Fibroblast of lung (primary cell): ENCODE data around the gene NDUFS2. TPM values are rescaled to one million over a fixed set of nuclear protein-coding genes. Genes with fewer than 3 reads are reported as not detected.

Experiments
- DNase-seq, 2 donors: peaks; one replicate each; pipeline versions ENCODE4 v3.0.0 to v3.0.0-alpha.2; 2010; ENCODE audit warnings: low read depth in 2 of 2
- H2AFZ ChIP-seq: 2 replicates; pipeline ENCODE4 v1.5.1; 2012; ENCODE audit warnings: low read length, control low read depth, inconsistent platforms
- H3K27ac ChIP-seq: 2 replicates; pipeline ENCODE4 v1.5.1; 2011; ENCODE audit warnings: low read length, control low read depth; ENCODE audit not compliant: insufficient read depth
- H3K27me3 ChIP-seq: 2 replicates; pipeline ENCODE4 v1.5.1; 2011; ENCODE audit warnings: mild to moderate bottlenecking, low read length; ENCODE audit not compliant: control insufficient read depth, insufficient read depth
- H3K36me3 ChIP-seq: 2 replicates; pipeline ENCODE4 v1.5.1; 2011; ENCODE audit warnings: low read length; ENCODE audit not compliant: control insufficient read depth, insufficient read depth
- H3K4me1 ChIP-seq: 2 replicates; pipeline ENCODE4 v1.5.1; 2011; ENCODE audit warnings: low read length; ENCODE audit not compliant: control insufficient read depth, insufficient read depth; ENCODE audit errors: extremely low read depth
- H3K4me2 ChIP-seq: 2 replicates; pipeline ENCODE4 v1.5.1; 2011; ENCODE audit warnings: low read length, control low read depth; ENCODE audit not compliant: insufficient read depth; ENCODE audit errors: extremely low read depth
- H3K4me3 ChIP-seq, 4 experiments: fragments of 200-600 bp in 1 of 4; sonication (generic) in 1 of 4; replicated peaks in 1 of 4; 2 replicates each; pipeline ENCODE4 v1.5.1; 2011 to 2016; ENCODE audit warnings: low read length in 4 of 4, low read depth in 3 of 4, mild to moderate bottlenecking in 3 of 4, control low read depth in 2 of 4, inconsistent platforms in 1 of 4, mixed read lengths in 1 of 4; ENCODE audit not compliant: insufficient read depth in 1 of 4; ENCODE audit errors: control extremely low read depth in 1 of 4
- H3K79me2 ChIP-seq: 2 replicates; pipeline ENCODE4 v1.5.1; 2012; ENCODE audit warnings: mild to moderate bottlenecking, low read length, inconsistent platforms; ENCODE audit not compliant: control insufficient read depth, insufficient read depth
- H3K9ac ChIP-seq: 2 replicates; pipeline ENCODE4 v1.5.1; 2011; ENCODE audit warnings: mild to moderate bottlenecking, low read length, control low read depth; ENCODE audit not compliant: insufficient read depth
- H3K9me3 ChIP-seq: 2 replicates; pipeline ENCODE4 v1.5.1; 2012; ENCODE audit warnings: low read depth, low read length; ENCODE audit not compliant: control insufficient read depth, insufficient read depth
- H4K20me1 ChIP-seq: 2 replicates; pipeline ENCODE4 v1.5.1; 2011; ENCODE audit warnings: low read length; ENCODE audit not compliant: control insufficient read depth, insufficient read depth; ENCODE audit errors: extremely low read depth
- EZH2 ChIP-seq: IDR thresholded peaks from 2 replicates; pipeline ENCODE4 v1.5.1; 2012; ENCODE audit warnings: low read length, control low read depth, mild to moderate bottlenecking; ENCODE audit errors: missing control alignments
- polyA plus RNA-seq, 2 donors: library from polyadenylated mRNA; depleted of rRNA in 1 of 2; stranded (reverse) in 1 of 2; unstranded in 1 of 2; fragments of >200 nt; gene quantifications; 2 replicates each; pipeline ENCODE4 v1.2.1, GENCODE V29; 2011 to 2012; ENCODE audit warnings: missing spikeins in 1 of 2
- total RNA-seq: library from RNA; depleted of rRNA; stranded (reverse); fragments of >200 nt; gene quantifications from 2 replicates; pipeline ENCODE4 v1.2.1, GENCODE V29; 2014
- TF ChIP-seq, protein P1 (sequence below), 2 donors: IDR thresholded peaks in 1 of 2; conservative IDR thresholded peaks in 1 of 2; 1 replicate in 1 of 2; 2 replicates in 1 of 2; pipeline ENCODE4 v1.5.1; 2011 to 2012; ENCODE audit warnings: low read length in 2 of 2, control low read depth in 1 of 2, inconsistent platforms in 1 of 2, low read depth in 1 of 2, mild to moderate bottlenecking in 1 of 2

Gene NDUFS2
- total and polyA plus RNA-seq, 2 donors (not counting 1 experiment from before 2014, with no cell fraction given) = 135 to 194 TPM

DNA sequence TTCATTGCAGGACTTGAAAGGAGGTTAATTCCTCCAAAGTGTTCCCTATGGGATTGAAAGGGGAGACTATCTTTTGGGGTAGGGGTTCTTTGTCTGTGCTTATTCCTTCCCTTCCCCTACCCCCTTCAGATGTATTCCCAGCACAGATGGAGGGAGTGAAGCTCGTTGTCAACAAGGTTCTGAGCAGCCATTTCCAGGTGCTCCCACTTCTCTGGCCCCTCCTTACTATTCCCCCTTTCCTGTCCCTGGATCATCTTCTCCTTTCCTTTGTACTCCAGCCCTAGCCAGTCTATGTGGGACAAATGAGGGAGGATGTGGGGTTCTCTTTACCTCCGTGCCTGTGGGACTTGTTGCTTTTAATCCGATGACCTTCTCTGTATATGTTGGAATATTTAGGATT lies 24.6 kb downstream of the NDUFS2 start:
- DNase-seq = no peak
- TF ChIP-seq EZH2 = no peak
- TF ChIP-seq, protein P1, sequence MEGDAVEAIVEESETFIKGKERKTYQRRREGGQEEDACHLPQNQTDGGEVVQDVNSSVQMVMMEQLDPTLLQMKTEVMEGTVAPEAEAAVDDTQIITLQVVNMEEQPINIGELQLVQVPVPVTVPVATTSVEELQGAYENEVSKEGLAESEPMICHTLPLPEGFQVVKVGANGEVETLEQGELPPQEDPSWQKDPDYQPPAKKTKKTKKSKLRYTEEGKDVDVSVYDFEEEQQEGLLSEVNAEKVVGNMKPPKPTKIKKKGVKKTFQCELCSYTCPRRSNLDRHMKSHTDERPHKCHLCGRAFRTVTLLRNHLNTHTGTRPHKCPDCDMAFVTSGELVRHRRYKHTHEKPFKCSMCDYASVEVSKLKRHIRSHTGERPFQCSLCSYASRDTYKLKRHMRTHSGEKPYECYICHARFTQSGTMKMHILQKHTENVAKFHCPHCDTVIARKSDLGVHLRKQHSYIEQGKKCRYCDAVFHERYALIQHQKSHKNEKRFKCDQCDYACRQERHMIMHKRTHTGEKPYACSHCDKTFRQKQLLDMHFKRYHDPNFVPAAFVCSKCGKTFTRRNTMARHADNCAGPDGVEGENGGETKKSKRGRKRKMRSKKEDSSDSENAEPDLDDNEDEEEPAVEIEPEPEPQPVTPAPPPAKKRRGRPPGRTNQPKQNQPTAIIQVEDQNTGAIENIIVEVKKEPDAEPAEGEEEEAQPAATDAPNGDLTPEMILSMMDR (conservative IDR thresholded peaks at IDR 0.05 in 1 of 2, IDR thresholded peaks at IDR 0.05 in 1 of 2; ENCODE audit: low read depth in 1 of 2, low read length in 2 of 2) = no peak
- H3K9ac ChIP-seq = peak overlapping the region; percentile 25
- peak overlapping the region; percentile 74 to 98 (median 88) for H3K4me3 ChIP-seq
- H3K4me2 ChIP-seq = peak overlapping the region; percentile 98
- no peaks in the 10 kb centered on the region for H3K27me3 ChIP-seq
- no peaks in the 10 kb centered on the region for H3K79me2 ChIP-seq
- no peaks in the 10 kb centered on the region for H3K9me3 ChIP-seq
- peaks cover 8% of the 10 kb centered on the region for H3K36me3 ChIP-seq
- peaks cover 6% of the 10 kb centered on the region for H3K4me1 ChIP-seq
- peak overlapping the region; percentile 62 for H3K27ac ChIP-seq
- H4K20me1 ChIP-seq = no peaks in the 10 kb centered on the region
- H2AFZ ChIP-seq = no peak overlapping the region

DNA sequence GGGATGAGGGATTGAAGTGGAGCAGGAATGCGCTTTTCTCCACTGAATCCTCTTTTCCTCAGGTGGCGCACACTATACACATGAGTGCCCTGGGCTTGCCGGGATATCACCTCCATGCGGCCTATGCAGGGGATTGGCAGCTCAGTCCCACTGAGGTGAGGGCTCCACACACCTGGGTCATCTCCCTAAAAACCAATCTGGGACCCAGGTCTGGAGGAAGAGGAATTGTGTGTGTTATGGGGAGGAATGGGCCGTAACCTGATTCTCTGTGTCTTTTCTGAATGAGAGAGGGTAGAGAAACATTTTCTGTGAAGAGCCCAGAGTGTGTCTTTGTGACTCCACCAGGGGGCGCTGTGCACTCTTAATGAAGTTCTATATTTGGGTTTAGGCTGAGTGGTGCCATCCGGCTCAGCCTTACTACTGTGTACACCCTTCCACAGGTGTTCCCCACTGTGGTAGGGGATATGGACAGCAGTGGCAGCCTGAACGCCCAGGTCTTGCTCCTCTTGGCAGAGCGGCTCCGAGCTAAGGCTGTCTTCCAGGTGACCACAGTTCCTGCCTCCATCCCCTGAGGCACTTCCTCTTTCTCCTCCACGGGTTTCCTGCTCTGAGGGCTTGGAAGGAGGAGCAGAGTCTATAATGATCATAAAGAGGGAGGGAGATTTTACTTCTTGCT lies 25.2 kb downstream of the NDUFS2 start:
- no peaks in the 10 kb centered on the region for H4K20me1 ChIP-seq
- no peak overlapping the region for H3K9ac ChIP-seq
- no peaks in the 10 kb centered on the region for H3K27me3 ChIP-seq
- no peaks in the 10 kb centered on the region for H3K9me3 ChIP-seq
- H2AFZ ChIP-seq = no peak overlapping the region
- no peaks in the 10 kb centered on the region for H3K79me2 ChIP-seq
- peak overlapping the region; percentile 98 for H3K4me2 ChIP-seq
- H3K27ac ChIP-seq = no peak overlapping the region
- peaks cover 8% of the 10 kb centered on the region for H3K36me3 ChIP-seq
- no peak for TF ChIP-seq EZH2
- TF ChIP-seq, protein P1 (conservative IDR thresholded peaks at IDR 0.05 in 1 of 2, IDR thresholded peaks at IDR 0.05 in 1 of 2; ENCODE audit: low read depth in 1 of 2, low read length in 2 of 2) = peak; percentile 78 to 79
- H3K4me3 ChIP-seq = peak overlapping the region in 2 of 4 experiments; percentile 80 to 97
- peak; percentile 49 to 78 for DNase-seq
- H3K4me1 ChIP-seq = peaks cover 6% of the 10 kb centered on the region

DNA sequence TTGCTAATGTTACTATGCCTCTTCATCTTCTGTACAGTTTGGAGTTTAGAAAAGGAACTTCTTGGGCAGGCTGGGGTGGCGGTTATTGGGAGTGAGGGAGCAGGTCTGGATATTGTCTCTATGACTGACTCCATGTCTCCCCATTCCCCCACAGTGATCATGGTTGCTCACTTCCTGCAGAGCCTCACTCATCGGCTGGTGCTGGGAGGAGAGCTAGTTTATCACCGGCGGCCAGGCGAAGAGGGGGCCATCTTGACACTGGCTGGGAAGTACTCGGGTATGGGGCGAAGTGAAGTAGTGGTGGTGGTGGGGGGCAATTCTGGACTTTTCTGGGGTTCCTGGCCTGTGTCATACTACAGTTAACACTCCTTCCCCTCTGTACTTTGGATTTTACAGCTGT lies 25.9 kb downstream of the NDUFS2 start:
- H3K4me1 ChIP-seq = peaks cover 6% of the 10 kb centered on the region
- no peak overlapping the region for H3K4me3 ChIP-seq
- H4K20me1 ChIP-seq = no peaks in the 10 kb centered on the region
- H3K27me3 ChIP-seq = no peaks in the 10 kb centered on the region
- TF ChIP-seq EZH2 = no peak
- TF ChIP-seq, protein P1 (conservative IDR thresholded peaks at IDR 0.05 in 1 of 2, IDR thresholded peaks at IDR 0.05 in 1 of 2; ENCODE audit: low read depth in 1 of 2, low read length in 2 of 2) = no peak
- no peaks in the 10 kb centered on the region for H3K79me2 ChIP-seq
- H3K9me3 ChIP-seq = no peaks in the 10 kb centered on the region
- H3K4me2 ChIP-seq = no peak overlapping the region
- no peak for DNase-seq
- no peak overlapping the region for H3K27ac ChIP-seq
- H3K36me3 ChIP-seq = peaks cover 8% of the 10 kb centered on the region
- no peak overlapping the region for H2AFZ ChIP-seq
- H3K9ac ChIP-seq = no peak overlapping the region
